GM23338 (cell line): Measurements from ENCODE around the gene BCL2L13.

Experiments used
- CREB1 ChIP-seq: fragments of 250-450 bp; sonication (Bioruptor Pico); IDR thresholded peaks from 2 replicates; pipeline ENCODE4 v1.5.0; 2020; ENCODE audit warnings: low read depth, mild to moderate bottlenecking, moderate library complexity
- CTCF ChIP-seq, 2 experiments: fragments of 200-600 bp in 1 of 2; sonication (generic) in 1 of 2; conservative IDR thresholded peaks; 2 replicates each; pipeline versions ENCODE4 v1.5.1 to v1.6.1; 2016 to 2017; ENCODE audit warnings: antibody characterized with exemption in 2 of 2, low read depth in 2 of 2, mild to moderate bottlenecking in 2 of 2, moderate library complexity in 1 of 2
- EZH2 ChIP-seq: fragments of 200-600 bp; sonication (generic); IDR thresholded peaks from one replicate; pipeline ENCODE4 v1.8.0; 2017; ENCODE audit warnings: antibody characterized with exemption, mild to moderate bottlenecking, low read depth; ENCODE audit not compliant: unreplicated experiment
- EZH2phosphoT487 ChIP-seq: fragments of 200-600 bp; sonication (generic); IDR thresholded peaks from one replicate; pipeline ENCODE4 v1.8.1; 2018; ENCODE audit warnings: antibody characterized with exemption; ENCODE audit not compliant: unreplicated experiment
- NANOG ChIP-seq: IDR thresholded peaks from 2 replicates; pipeline ENCODE4 v1.6.1; 2016; ENCODE audit warnings: antibody characterized with exemption, borderline replicate concordance
- POLR2AphosphoS5 ChIP-seq: IDR thresholded peaks from 2 replicates; pipeline ENCODE4 v1.6.1; 2016; ENCODE audit warnings: antibody characterized with exemption, low read depth
- STAT1 ChIP-seq: IDR thresholded peaks from one replicate; pipeline ENCODE4 v1.6.1; 2016; ENCODE audit warnings: antibody characterized with exemption; ENCODE audit not compliant: unreplicated experiment
- ZNF331 ChIP-seq: fragments of 250-450 bp; sonication (Bioruptor Pico); IDR thresholded peaks from 2 replicates; pipeline ENCODE4 v1.5.0; 2020; ENCODE audit warnings: low read depth, mild to moderate bottlenecking, moderate library complexity
- TF ChIP-seq, protein P1 (sequence below): IDR thresholded peaks from 2 replicates; pipeline ENCODE4 v1.6.1; 2016; ENCODE audit warnings: antibody characterized with exemption

DNA sequence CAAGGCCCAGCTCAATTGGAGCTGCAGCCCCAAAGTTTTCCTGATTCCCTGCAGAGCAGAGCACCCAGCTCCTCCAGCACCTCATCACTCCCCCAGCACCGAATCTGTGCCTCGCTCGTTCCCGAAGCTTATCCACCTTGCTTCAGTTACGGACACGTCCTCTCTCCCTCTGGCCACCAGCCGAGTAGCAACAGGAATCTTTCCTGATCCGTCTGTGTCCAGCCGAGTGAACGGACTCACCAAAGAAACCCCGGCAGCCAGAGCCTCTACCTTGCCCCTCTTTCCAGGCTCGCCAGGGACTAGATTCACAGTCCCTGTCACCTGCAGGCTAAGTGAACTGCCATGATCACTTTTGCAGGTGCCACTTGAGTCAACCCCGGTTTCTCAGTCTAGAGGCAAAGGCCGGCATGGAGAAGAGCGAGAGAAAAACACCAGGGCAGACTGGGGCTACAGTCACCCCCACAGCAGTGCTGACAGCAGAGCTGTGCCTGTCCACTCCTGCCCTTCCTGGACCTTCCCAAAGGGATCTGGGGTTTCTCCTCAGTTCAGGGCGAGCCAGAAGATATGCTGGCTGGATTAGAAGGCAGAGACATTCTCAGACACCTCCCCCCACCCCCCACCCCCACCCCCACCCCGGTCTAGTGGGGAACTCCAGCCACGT, 103.4 kb downstream of the BCL2L13 start:
- no peak for TF ChIP-seq CTCF (conservative IDR thresholded peaks at IDR 0.05; ENCODE audit: low read depth in 2 of 2)
- no peak for TF ChIP-seq POLR2AphosphoS5
- no peak for TF ChIP-seq NANOG
- no peak for TF ChIP-seq EZH2
- no peak for TF ChIP-seq ZNF331 (CRISPR knock-in tag)
- TF ChIP-seq CREB1 (CRISPR knock-in tag) = no peak
- TF ChIP-seq STAT1 = no peak
- no peak for TF ChIP-seq EZH2phosphoT487
- TF ChIP-seq, protein P1, sequence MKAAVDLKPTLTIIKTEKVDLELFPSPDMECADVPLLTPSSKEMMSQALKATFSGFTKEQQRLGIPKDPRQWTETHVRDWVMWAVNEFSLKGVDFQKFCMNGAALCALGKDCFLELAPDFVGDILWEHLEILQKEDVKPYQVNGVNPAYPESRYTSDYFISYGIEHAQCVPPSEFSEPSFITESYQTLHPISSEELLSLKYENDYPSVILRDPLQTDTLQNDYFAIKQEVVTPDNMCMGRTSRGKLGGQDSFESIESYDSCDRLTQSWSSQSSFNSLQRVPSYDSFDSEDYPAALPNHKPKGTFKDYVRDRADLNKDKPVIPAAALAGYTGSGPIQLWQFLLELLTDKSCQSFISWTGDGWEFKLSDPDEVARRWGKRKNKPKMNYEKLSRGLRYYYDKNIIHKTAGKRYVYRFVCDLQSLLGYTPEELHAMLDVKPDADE = no peak
